OCI-LY1 (cell line): ENCODE measurements around the gene ZIC4.

Experiments
- EZH2 ChIP-seq: fragments of 200-600 bp; sonication (generic), shearing (Covaris generic); IDR thresholded peaks from 2 replicates; pipeline ENCODE4 v1.8.0; 2017; ENCODE audit warnings: borderline replicate concordance, mixed run types, mild to moderate bottlenecking, antibody characterized with exemption, low read length, moderate library complexity, mixed read lengths
- TF ChIP-seq, protein P1 (sequence below): fragments of 200-600 bp; sonication (generic), shearing (Covaris generic); IDR thresholded peaks from 2 replicates; pipeline ENCODE4 v1.5.1; 2017; ENCODE audit warnings: mild to moderate bottlenecking, antibody characterized with exemption, low read length, moderate library complexity, mixed read lengths

DNA sequence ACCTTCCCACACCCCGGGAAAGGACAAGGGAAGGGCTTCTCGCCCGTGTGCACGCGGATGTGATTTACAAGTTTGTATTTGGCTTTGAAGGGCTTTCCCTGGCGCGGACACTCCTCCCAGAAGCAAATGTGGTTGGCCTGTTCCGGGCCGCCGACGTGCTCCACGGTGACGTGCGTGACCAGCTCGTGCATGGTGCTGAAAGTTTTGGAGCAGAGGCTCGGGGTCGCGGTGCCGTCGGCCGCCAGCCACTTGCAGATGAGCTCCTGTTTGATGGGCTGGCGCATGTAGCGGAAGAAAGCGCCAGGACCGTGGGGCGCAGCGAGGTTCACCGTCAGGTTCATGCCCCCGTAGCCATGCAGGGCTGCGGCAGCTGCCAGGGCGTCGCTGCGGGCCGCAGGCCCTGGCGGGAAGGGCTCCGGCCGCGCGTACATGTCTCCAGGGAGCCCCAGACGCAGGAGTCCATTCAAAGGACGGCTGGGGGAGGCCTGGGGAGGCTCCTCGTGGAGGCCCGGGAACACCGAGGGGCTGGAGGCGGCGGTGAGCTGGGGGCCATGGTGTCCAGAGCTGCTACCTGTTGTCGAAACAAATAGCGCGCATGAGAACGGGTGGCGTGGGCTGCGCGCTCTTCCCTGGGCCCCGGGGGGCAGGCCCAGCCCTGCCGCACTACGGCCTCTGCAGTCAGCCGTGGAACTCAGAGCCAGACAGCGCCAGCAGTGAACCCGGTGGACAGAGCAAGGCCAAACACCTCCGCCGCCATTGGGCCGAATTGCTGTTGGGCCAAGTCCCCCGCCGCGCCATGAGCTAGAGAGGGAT is 10.2 kb downstream of the ZIC4 start:
- TF ChIP-seq, protein P1, sequence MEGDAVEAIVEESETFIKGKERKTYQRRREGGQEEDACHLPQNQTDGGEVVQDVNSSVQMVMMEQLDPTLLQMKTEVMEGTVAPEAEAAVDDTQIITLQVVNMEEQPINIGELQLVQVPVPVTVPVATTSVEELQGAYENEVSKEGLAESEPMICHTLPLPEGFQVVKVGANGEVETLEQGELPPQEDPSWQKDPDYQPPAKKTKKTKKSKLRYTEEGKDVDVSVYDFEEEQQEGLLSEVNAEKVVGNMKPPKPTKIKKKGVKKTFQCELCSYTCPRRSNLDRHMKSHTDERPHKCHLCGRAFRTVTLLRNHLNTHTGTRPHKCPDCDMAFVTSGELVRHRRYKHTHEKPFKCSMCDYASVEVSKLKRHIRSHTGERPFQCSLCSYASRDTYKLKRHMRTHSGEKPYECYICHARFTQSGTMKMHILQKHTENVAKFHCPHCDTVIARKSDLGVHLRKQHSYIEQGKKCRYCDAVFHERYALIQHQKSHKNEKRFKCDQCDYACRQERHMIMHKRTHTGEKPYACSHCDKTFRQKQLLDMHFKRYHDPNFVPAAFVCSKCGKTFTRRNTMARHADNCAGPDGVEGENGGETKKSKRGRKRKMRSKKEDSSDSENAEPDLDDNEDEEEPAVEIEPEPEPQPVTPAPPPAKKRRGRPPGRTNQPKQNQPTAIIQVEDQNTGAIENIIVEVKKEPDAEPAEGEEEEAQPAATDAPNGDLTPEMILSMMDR, result no peak
- no peak for TF ChIP-seq EZH2
